ENCODE results near the gene SDR42E1. TPM values are rescaled to one million over a fixed set of nuclear protein-coding genes. Genes with fewer than 3 reads are reported as not detected.
A peak's percentile ranks its signal among the peaks of the same experiment; 100 is the strongest.

The SDR42E1 gene
- total and polyA plus RNA-seq, 2 of the 13 experiments (the other 11 are each of a cell fraction or from before 2014, with no cell fraction given), result 0.01 to 0.13 TPM

- ChIA-PET POLR2A (interaction anchor here (3.4 kb wide), 1 partner anchor 50 kb away, joined by 14 read pairs; no protein-coding TSS in a partner anchor), CTCF (ENCODE audit: low intra/inter-chr PET ratio, low total read pairs) (interaction anchor here (4.8 kb wide), 1 partner anchor 196 kb away, joined by 51 read pairs; no protein-coding TSS in a partner anchor)
- H3K9me3 ChIP-seq (ENCODE audit: low read length), result no peaks in the 10 kb centered on the region
- BruUV-seq (replicated peaks), result no TSS peak
- peaks cover 29% of the 10 kb centered on the region for H3K79me2 ChIP-seq (ENCODE audit: insufficient read depth, low read length)
- H4K20me1 ChIP-seq (ENCODE audit: insufficient read depth, low read length), result no peaks in the 10 kb centered on the region
- H3K36me3 ChIP-seq (replicated peaks in 1 of 2; ENCODE audit: control insufficient read depth in 1 of 2, insufficient read depth in 2 of 2, low read length in 2 of 2), result no peaks in the 10 kb centered on the region
- 93% methylated on average over 6 of the region's 6 CpGs for whole genome bisulfite sequencing (ENCODE audit: low lambda C conversion rate)
- in situ Hi-C loops (cut with HindIII; ENCODE audit: extremely low pct_ligation_motif_present, low pct_unique_long_range_greater_than_20kb) (loop anchor here (5.0 kb wide), 1 partner anchor 194 kb away; no protein-coding TSS in a partner anchor), intact Hi-C loops (cut with micrococcal nuclease; ENCODE audit: unreplicated experiment) (no loop called here)
- ATAC-seq (no peak), FAIRE-seq (no peak), DNase-seq (ENCODE audit: low spot score) (no peak)
- H3K4me1 ChIP-seq (ENCODE audit: insufficient read depth, low read length), result peaks cover 55% of the 10 kb centered on the region
- no peaks in the 10 kb centered on the region; a peak in 1 of 5 replicates for H3K27me3 ChIP-seq (ENCODE audit: control insufficient read depth in 1 of 2, insufficient read depth in 2 of 2, low read length in 2 of 2)
- H2AFZ ChIP-seq (ENCODE audit: low read length), result no peak overlapping the region
- H3K4me3 ChIP-seq (replicated peaks in 1 of 3; ENCODE audit: insufficient read depth in 1 of 3, low read depth in 2 of 3, low read length in 3 of 3), result no peak overlapping the region
- no peak overlapping the region for H3K4me2 ChIP-seq (ENCODE audit: low read depth, low read length)
- no peak for TF ChIP-seq HOXD1 (CRISPR knock-in tag; IDR thresholded peaks at IDR 0.05)
- no peak for TF ChIP-seq PRPF4 (IDR thresholded peaks at IDR 0.05; ENCODE audit: low read depth, low read length, poor library complexity, severe bottlenecking)
- TF ChIP-seq U2AF1 (optimal IDR thresholded peaks at IDR 0.05; ENCODE audit: low read depth, low read length), result no peak
- TF ChIP-seq PCBP2 (optimal IDR thresholded peaks at IDR 0.05; ENCODE audit: low read depth, low read length, poor library complexity, severe bottlenecking), result no peak
- no peak for TF ChIP-seq ZFP36 (IDR thresholded peaks at IDR 0.05; ENCODE audit: borderline replicate concordance, low read depth, low read length, partially characterized antibody)
- no peak for TF ChIP-seq TP53 (CRISPR knock-in tag; conservative IDR thresholded peaks at IDR 0.05)
- 0 out of 2 replicates have a peak, but pooled peaks have one; percentile 18 for TF ChIP-seq ZNF891 (CRISPR knock-in tag; IDR thresholded peaks at IDR 0.05)
- no peak for TF ChIP-seq ZNF225 (CRISPR knock-in tag; IDR thresholded peaks at IDR 0.05)
- TF ChIP-seq ZBTB38 (CRISPR knock-in tag; IDR thresholded peaks at IDR 0.05), result 0 out of 2 replicates have a peak, but pooled peaks have one; percentile 38
- TF ChIP-seq ATF7 (IDR thresholded peaks at IDR 0.05), result no peak
- no peak for TF ChIP-seq ATF7 (CRISPR knock-in tag; IDR thresholded peaks at IDR 0.05)
- no peak for TF ChIP-seq ZNF788 (CRISPR knock-in tag; IDR thresholded peaks at IDR 0.05; ENCODE audit: borderline replicate concordance)
- no peak for TF ChIP-seq ZHX1 (CRISPR knock-in tag; IDR thresholded peaks at IDR 0.05; ENCODE audit: low read depth)
- no peak for TF ChIP-seq NCOA2 (CRISPR knock-in tag; IDR thresholded peaks at IDR 0.05)
- TF ChIP-seq ZBTB46 (CRISPR knock-in tag; IDR thresholded peaks at IDR 0.05; ENCODE audit: borderline replicate concordance), result no peak
- TF ChIP-seq ZNF619 (CRISPR knock-in tag; IDR thresholded peaks at IDR 0.05), result no peak
- no peak for TF ChIP-seq ZFX (CRISPR knock-in tag; IDR thresholded peaks at IDR 0.05; ENCODE audit: low read depth)
- no peak overlapping the region for H3K9ac ChIP-seq (ENCODE audit: insufficient read depth, low read depth, low read length)
- H3K27ac ChIP-seq (ENCODE audit: extremely low read length, insufficient read depth, low read length), result no peak overlapping the region
Measured at GRCh38 chr16:82033006-82033405, 21.7 kb upstream of the SDR42E1 start.
